ENCODE data around the gene LY6G5C. TPM values are rescaled to one million over a fixed set of nuclear protein-coding genes. Genes with fewer than 3 reads are reported as not detected.

Gene LY6G5C
- total and polyA plus RNA-seq, 2 of the 13 experiments (the other 11 are each of a cell fraction or from before 2014, with no cell fraction given) = 0.33 to 0.55 TPM

- TF ChIP-seq SMYD3 (CRISPR knock-in tag; IDR thresholded peaks at IDR 0.05) (no peak), ZNF225 (CRISPR knock-in tag; IDR thresholded peaks at IDR 0.05) (no peak; the same call in 1 of the 2 replicates), HBP1 (CRISPR knock-in tag; IDR thresholded peaks at IDR 0.05; ENCODE audit: low read depth) (no peak), ZNF83 (CRISPR knock-in tag; IDR thresholded peaks at IDR 0.05; ENCODE audit: borderline replicate concordance) (no peak), TOPORS (CRISPR knock-in tag; IDR thresholded peaks at IDR 0.05) (no peak), KLF16 (CRISPR knock-in tag; IDR thresholded peaks at IDR 0.05) (no peak), ZNF564 (CRISPR knock-in tag; IDR thresholded peaks at IDR 0.05) (no peak), XRCC5 (optimal IDR thresholded peaks at IDR 0.05; ENCODE audit: low read length) (no peak), ARID5B (CRISPR knock-in tag; IDR thresholded peaks at IDR 0.05) (no peak), ZNF616 (CRISPR knock-in tag; IDR thresholded peaks at IDR 0.05; ENCODE audit: low read depth) (0 out of 2 replicates have a peak, but pooled peaks have one; percentile 63), ZNF747 (CRISPR knock-in tag; IDR thresholded peaks at IDR 0.05; ENCODE audit: borderline replicate concordance) (peak; percentile 55; the same call in 1 of the 2 replicates), RFX1 (IDR thresholded peaks at IDR 0.05) (no peak), ZHX1 (CRISPR knock-in tag; IDR thresholded peaks at IDR 0.05; ENCODE audit: low read depth) (peak; percentile 34)
- TF ChIP-seq, protein P1, sequence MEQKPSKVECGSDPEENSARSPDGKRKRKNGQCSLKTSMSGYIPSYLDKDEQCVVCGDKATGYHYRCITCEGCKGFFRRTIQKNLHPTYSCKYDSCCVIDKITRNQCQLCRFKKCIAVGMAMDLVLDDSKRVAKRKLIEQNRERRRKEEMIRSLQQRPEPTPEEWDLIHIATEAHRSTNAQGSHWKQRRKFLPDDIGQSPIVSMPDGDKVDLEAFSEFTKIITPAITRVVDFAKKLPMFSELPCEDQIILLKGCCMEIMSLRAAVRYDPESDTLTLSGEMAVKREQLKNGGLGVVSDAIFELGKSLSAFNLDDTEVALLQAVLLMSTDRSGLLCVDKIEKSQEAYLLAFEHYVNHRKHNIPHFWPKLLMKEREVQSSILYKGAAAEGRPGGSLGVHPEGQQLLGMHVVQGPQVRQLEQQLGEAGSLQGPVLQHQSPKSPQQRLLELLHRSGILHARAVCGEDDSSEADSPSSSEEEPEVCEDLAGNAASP (CRISPR knock-in tag; IDR thresholded peaks at IDR 0.05; ENCODE audit: borderline replicate concordance) = no peak
- TF ChIP-seq, protein P2, sequence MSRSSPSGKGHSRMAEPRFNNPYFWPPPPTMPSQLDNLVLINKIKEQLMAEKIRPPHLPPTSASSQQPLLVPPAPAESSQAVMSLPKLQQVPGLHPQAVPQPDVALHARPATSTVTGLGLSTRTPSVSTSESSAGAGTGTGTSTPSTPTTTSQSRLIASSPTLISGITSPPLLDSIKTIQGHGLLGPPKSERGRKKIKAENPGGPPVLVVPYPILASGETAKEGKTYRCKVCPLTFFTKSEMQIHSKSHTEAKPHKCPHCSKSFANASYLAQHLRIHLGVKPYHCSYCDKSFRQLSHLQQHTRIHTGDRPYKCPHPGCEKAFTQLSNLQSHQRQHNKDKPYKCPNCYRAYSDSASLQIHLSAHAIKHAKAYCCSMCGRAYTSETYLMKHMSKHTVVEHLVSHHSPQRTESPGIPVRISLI (CRISPR knock-in tag; IDR thresholded peaks at IDR 0.05; ENCODE audit: borderline replicate concordance) = no peak
- TF ChIP-seq, protein P3, sequence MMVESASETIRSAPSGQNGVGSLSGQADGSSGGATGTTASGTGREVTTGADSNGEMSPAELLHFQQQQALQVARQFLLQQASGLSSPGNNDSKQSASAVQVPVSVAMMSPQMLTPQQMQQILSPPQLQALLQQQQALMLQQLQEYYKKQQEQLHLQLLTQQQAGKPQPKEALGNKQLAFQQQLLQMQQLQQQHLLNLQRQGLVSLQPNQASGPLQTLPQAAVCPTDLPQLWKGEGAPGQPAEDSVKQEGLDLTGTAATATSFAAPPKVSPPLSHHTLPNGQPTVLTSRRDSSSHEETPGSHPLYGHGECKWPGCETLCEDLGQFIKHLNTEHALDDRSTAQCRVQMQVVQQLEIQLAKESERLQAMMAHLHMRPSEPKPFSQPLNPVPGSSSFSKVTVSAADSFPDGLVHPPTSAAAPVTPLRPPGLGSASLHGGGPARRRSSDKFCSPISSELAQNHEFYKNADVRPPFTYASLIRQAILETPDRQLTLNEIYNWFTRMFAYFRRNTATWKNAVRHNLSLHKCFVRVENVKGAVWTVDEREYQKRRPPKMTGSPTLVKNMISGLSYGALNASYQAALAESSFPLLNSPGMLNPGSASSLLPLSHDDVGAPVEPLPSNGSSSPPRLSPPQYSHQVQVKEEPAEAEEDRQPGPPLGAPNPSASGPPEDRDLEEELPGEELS (CRISPR knock-in tag; IDR thresholded peaks at IDR 0.05) = peak; percentile 67; the same call in 1 of the 2 replicates
Observed at GRCh38 chr6:31664790-31665500, 15.9 kb downstream of the LY6G5C start, which contains the start of gene GPANK1 (continued).
